GM18907 (cell line): ENCODE measurements around the gene DPP4.
"Not testable (repeated sequence)": the region's sequence is repeated elsewhere in the genome, so short reads cannot be mapped to it uniquely, and the experiment has no call there.

ENCODE experiments used
- ATAC-seq: cut with Tn5 transposase; IDR thresholded peaks from one replicate; pipeline ENCODE4 v1.9.1; 2021; ENCODE audit warnings: mild to moderate bottlenecking, moderate library complexity; ENCODE audit not compliant: unreplicated experiment

DPP4 gene

DNA sequence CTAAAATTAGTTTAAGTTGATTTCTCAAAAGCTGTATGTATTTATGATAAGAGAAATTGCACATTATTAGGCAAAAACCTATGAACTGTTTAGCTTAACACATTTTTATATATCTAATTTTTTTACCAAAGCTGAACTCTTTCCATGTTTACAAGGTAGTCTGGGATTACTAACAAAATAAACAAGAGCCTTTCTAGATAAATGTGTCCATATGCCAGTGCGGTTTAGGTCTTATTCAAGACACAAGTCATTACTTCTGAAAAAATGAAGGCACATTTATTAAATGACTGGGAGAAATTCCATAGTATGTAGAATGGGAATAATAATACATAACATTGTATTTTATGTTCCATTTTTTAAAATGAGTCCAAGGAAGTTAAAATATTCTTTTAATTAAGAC is 82.0 kb downstream of the DPP4 start:
- no peak for ATAC-seq

DNA sequence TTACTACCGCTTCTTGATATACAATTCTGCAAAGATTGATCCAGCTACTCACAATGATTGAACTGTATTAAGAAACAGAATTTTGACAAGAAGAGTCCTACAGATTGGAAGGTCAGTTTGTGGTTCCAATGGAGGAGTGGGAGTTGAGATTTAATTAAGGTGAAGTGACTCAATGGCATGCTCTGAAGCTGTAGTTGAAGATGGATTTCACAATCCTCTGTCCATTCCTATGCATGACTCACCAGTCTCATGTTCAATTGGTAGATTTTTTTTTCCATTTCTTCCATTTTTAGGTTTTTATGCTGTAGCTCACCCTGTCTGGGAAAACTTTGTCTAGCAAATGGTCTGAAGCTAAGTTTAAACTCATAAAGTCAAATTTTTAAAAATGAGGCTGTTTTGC is 83.3 kb downstream of the DPP4 start:
- ATAC-seq, result no peak

DNA sequence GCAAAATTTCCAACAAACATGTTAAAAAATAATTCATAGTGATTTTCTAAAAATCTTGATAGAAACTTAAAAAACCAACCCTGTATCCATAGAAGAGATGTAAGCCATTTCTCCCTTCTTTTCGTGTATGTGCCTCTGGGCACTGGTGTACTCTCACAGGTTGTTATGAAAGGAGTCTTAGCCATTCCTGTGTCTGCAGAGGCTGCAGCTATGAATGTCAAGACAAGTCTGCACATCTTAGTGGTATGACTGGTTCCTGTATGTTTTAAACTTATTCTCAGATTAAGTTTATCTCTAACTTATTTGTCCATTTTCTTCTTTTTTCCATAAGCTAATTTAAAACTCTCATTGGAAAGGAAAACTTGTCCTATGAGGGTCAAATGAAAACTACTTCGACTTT is 84.0 kb downstream of the DPP4 start:
- no peak for ATAC-seq

DNA sequence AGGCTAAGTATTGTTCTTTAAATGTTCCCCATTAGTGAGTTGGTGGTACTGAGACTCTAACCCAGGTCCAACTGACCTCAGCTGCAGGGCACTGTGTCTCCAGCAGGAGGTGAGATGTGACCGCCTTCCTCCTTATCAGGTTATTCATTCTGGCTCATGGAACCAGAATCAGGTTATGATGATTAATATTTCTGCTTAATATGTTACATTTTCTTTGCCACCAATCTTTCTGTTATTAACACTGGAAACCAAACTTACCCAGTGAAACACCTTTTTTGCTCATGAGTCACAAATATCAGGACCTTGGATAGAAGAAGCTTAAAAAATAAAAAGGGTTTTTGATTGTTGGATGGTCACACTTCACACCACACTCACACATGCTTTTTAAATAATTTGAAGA is 85.4 kb downstream of the DPP4 start:
- ATAC-seq, result peak; percentile 60

DNA sequence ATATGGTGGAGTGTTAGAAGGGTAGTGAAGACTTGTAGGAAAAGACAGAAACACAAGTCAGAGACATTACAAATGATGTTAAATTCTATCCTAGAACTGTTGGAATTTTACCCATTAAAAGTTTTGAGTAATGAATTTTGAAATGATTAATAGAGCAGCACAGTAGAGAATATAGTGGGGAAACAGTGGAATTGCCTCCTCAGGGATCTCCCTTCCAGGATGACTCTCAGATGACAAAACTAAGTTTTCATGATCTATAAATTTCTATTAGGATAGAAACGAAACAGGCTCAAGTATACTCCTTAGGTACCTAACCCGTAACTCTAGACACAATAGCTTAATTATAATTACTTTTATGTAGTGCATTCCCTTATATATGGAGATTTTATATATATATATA is 86.7 kb downstream of the DPP4 start:
- ATAC-seq, result no peak

DNA sequence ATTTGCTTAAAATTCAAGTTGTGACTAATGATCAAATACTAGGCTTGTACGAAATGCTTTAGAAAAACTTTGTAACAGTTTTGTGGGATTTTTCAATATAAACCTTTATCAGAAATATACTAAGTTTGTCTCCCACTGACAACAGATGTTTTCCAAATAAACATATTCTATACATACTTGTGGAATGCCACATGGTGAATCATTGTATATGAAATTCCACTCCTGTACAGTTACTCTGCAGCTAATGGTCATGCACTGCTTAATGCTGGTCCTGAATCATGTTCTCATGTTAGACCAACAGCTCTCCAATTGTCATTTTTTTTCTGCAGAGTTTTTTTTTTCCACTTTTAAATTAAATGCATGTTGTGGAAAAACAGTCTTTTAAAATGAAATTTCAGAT is 90.1 kb downstream of the DPP4 start:
- no peak for ATAC-seq

DNA sequence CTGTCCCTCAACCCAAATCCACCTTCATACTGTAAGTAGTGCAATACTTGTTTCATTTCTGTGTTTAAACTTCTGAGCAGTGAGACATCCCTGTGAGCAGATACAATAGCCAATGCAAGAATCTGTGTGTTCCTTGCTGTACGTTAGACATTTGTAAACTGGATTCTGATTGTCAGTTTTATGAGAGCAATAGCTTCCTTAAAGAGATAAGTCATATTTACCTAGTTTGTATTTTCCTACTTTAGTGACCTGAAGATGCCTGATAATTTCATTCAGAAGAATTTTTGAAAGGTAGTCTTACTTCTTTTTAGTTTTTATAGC is 90.7 kb downstream of the DPP4 start:
- no peak for ATAC-seq

DNA sequence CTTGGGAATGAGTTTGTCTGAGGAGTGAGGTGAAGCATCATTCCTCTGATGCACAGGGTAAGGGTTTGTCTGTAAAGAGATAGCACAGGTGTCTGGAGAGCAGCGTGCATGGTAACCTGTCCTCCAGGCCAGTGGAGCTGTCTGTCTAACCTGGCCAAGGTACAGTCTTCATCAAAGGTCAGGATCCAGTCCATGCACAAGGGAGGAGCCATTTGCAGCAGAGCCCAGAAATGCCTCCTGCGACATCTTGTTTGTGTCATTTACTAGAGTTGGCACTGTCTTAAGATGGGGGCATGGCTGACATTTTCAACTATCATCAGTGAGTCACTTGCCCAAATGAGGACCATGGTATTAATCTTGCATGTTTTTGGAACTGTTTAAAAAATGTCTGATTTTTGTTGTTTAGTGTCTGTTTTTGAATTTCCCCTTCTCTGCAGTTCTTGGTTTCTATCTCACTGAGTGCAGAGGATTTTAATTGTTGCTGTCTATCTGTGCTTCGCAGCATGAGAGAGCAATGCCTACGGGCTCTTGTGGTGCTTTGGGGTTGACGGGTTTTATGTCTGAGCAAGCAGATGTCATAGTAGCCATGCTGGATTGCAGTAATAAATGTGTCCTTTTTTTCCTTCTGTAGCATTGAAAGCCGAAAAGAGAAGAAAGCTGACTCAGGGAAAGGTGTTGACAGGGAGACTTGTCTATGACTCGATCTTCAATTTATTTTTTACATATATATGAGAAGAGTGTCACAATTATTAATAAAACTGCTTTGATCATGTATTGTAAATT is 91.3 kb downstream of the DPP4 start:
- ATAC-seq, result no peak

DNA sequence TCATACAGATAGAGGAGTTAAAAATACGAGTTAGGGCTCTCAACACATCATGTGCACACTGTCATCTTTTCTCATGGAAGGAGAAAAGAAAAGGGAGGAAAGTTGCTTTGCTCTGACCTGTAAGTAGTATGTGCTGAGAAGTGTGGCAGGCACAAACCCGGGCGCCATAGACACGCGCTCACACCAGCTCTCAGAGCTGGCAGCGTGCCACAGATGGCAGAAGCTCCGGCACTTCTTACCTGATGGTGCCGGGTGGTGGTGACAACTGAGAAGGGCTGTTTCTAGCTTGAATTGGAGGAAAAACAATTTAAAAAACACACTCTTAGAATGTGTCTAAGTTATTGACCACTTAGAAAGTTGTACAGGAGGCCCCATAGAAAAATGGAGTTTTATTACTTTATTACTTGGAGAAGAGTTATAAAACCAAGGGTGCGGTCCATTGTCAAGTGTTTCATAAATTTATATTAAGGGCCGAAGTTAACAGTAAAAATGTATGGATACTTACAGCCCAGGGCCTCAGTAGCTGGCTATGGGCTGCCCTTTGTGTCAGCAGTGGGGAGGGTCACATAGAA is 92.2 kb downstream of the DPP4 start:
- no peak for ATAC-seq

DNA sequence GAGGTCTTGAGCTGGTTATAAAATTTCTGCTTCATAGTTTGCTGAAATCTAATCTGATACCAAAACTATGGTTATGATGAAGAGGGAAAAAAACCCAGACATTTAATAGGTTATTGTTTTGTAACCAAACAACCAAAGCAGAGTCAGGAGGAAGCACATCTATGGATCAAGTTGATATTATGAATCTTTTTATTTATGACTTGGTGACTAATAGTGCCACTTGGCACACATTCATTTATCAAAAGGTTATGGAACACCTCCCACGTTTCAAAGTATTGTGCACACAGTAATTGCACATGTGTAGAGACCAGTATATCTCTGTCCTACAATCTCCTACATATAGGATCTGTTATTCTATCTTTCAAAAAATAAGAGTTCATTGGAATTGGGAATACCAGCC is 93.0 kb downstream of the DPP4 start:
- ATAC-seq, result no peak

DNA sequence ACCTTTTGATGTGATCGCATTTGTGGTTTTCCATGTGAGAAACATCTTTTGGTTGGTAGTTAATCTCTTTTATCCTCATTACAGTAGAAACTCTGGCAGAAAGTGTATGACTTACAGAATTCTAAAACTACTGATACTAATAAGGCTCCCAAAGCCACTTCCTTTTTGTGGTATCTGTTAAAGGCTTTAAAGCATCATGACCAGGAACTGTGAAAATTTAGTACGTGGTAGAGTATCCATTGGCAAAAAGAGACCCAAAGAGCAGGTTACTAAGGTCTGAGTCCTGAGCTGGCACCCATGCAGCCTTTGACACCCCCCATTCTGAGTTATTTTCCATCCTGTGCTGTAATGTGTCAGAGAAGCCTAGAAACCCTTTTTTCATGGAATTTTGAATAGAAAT is 94.5 kb downstream of the DPP4 start:
- ATAC-seq, result no peak

DNA sequence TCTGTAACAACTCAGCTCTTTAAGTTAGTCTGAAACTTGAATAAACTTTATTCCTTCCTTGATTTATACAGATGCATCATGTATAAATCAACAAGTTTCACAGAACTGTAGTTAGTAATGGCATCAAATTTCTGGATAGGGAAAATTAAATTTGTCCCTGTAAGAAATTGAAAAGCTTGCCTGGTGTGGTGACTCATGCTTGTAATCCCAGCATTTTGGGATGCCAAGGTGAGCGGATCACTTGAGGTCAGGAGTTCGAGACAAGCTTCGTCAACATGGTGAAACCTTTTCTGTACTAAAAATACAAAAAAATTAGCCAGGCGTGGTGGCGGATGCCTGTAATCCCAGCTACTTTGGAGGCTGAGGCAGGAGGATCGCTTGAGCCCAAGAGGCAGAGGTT is 96.1 kb downstream of the DPP4 start:
- not testable (repeated sequence) for ATAC-seq

DNA sequence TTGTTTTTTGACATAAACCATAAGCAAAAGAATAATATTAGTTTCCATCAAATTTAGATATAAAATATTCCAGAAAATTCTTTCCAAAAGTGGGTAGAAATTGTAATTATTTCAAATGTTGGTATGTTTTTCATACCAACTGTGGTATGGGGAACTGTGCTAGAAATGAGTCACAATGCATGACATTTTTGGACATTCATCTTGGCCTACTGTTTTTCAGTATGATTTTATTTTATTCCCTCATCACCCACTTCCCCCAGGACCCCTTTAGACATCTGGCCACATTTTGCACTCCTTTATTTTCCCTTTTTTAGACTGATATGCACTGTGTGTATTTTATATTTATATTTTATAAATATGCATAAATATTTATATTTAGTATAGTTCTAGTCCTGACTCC is 97.1 kb downstream of the DPP4 start:
- no peak for ATAC-seq

DNA sequence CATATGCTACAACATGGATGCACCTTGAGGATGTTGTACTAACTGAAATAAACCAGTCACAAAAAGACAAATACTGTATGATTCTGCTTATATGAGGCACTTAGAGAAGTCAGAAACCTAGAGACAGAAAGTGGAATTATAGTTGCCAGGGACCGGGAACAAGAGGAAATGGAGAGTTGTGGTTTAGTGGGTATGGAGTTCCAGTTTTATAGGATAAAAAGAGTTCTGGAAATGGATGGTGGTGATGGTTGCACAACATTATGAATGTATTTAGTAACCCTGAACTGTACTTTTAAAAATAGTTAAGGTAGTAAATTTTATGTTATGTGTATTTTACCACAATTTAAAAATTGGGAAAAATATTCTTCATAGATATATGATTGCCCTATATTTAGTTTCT is 97.7 kb downstream of the DPP4 start:
- no peak for ATAC-seq

DNA sequence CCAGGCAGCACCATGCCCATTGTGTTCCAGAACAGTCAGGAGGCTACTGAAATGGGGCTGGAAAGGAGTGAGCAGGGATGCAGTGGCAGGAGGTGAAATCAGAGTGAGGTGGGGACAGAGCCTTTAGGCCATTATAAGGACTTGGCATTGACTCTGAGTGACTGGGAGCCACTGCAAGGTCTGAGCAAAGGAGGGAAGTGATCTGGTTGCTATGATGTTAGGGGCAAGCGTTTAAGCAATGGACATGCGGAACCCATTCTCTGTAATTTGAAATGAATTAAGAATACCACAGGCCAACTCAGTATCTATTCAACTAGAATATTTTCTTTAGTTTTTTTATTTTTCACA is 98.2 kb downstream of the DPP4 start:
- ATAC-seq, result no peak

DNA sequence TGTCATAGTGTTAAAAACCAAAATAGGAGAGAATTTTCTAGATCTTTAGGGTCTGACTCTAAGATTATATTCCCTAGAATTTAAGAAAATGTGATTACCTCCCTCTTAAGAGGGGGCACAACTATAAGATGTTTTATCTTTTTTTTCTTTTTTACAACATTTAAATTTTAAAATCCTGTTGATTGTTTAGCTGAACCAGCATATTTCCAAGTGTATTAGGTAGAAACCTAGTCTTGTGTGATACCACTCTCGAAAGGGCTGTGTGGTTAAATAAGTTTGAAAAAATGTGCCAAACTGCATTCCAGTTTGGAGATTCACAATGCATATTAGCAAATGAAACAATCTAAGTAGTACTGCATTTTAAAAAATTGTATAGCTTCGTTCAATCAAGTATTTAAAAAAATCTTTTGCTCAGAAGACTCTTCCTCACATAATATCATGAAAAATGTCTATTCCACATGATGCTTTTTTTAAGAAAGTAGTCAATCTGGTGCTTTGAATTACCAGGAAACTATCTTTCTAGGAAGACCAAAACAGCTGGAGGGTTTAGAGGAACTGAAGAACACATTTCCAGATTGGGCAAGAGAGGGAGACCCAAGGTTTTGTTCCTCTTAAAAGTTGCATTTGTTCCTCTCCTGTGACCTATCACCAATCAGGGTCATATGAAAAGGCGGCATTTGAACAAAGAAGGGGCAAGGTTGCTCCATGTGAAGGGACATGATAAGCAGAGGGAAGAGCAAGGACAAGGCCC is 98.8 kb downstream of the DPP4 start:
- ATAC-seq, result no peak

DNA sequence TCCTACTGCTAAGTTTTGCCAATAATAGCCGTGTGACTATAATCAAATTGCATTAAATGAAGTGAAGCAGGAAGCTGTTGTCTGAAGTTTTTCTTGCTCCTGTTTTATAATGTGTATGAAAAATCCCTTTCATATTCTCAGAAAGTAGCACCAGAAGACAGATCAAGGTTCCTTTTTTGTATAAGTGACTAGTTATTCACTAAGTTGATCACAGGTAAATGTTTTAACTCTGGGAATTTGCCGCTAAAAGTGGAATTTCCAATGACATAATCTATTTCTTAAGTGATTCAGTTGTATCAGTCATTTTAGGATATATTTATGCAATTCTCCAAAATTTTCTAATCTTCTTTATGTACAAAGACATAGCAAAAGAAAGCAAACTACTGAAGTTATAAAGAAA is 99.6 kb downstream of the DPP4 start:
- no peak for ATAC-seq

DNA sequence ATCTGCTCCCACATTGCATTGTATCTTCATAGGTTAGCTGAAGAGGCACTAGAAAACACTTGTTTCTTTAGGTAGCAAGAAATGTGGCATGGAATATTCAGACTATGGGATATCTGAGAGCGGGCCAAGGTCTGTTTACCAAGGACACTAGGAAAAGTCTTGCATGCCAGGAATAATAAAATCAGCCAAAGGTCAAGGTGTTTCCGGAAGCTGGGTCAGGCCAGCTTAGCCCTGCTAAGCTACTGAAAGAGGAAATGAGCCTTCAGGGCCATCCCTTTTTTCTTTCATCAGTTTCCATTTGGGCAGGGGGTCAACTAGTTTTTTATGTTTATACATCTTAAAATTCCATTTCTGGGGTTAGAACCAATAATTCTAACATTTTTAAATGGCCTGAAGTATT is 101.1 kb downstream of the DPP4 start:
- ATAC-seq, result no peak

DNA sequence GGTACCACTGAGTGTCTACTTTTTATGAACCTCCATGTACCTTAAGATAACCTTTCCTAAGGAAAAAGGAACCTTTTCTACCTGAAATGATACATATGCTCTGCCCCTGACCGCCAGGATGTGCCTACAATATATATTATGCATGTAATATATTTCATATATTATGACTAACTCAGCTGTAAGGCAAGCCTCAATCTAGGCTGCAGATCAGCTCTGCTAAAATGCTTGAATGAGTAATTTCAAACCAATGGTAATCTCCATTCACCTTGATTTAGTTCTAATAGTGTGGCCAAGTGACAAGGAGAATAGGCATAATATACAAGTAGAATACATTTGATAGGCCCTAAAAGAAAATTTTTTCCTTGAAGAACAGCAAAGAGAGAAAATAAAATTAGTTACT is 101.8 kb downstream of the DPP4 start:
- ATAC-seq, result no peak

DNA sequence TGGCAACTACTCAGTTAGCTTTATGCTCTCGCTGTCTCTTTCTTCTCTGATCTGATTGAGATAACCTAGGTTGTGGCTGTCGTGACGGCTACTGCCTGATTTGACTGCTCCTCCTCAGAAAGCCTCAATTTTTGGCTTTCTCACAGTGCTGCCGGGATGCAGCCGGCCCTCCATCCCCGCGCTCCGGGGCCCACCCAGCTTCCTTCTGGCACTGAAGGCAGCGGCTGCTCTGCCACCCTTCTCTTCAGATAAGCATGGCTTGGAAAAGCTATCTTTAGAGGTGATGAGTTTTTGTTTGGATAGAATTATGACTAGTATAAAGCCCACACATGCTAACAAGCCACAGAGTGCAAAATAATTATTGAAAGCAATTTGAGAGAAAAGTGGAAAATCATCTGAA is 102.5 kb downstream of the DPP4 start:
- ATAC-seq, result no peak

DNA sequence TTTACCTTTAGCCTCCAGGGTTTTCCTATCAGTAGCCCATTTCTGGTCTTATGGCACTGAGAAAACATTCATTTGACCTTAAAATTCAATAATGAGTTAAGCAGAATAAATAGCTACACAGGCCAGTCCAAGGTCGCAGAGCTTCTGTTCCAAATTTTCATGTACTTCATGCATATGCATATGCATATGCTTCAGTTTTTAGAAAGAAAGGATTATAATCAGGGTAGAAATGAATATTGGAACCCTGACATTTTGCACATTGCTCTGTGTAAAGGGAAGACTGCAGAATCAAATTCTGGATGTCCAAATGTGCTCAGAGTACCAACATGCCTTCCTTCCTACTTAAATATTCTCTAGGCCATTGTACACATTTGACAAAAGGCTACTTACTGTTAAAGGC is 104.9 kb downstream of the DPP4 start:
- no peak for ATAC-seq

DNA sequence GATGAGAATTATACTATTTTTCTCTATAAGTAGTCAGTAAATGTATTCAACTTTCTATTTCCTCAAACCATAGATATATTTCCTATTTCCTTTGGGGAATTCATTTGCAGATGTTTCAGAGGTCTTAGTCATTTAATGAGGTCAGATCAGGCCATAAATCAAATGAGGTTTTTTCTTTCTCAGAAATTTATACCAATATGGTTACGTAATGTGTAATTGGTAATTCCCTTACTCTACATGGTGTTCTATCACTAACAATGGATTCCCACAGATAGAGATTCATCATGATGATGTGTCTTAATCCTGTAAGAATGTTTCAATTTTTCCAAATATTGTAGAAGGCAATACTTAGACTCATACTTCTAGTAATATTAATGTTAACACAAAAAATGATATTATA is 108.0 kb downstream of the DPP4 start:
- no peak for ATAC-seq

DNA sequence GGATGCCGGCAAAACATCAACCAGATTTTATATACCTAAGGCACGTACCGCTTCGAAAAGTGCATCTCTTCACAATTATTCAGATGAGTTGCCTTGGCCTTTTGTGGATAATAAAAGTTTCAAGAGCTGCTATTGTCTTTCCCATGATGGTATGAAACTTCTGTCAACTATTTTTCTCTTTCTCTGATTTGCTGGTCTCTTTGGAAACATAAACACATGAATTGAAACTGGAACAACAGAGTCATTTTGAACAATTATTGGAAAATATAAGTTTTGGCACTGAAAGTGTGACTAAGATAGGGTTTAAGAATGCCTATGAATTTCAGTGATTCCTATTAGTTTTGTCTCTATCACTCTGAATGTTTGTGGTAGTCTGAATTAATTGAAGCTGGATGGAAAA is 109.9 kb downstream of the DPP4 start:
- ATAC-seq, result no peak
